GM18861 (cell line): Measurements from ENCODE around the gene WIPF2.

Experiments
- ATAC-seq: cut with Tn5 transposase; IDR thresholded peaks from one replicate; pipeline ENCODE4 v1.9.1; 2021; ENCODE audit not compliant: unreplicated experiment

The WIPF2 gene

GRCh38 chr17:40323391-40324381 is 104.6 kb downstream of the WIPF2 start:
- ATAC-seq, result no peak

GRCh38 chr17:40325156-40326013 is 106.3 kb downstream of the WIPF2 start:
- no peak for ATAC-seq

GRCh38 chr17:40326014-40326831 is 107.1 kb downstream of the WIPF2 start:
- no peak for ATAC-seq

- no peak for ATAC-seq
Measured at GRCh38 chr17:40326832-40327199, 107.7 kb downstream of the WIPF2 start.

- no peak for ATAC-seq
Measured at GRCh38 chr17:40327244-40327729, 108.2 kb downstream of the WIPF2 start.

- ATAC-seq, result no peak
Measured at GRCh38 chr17:40327735-40328385, 108.8 kb downstream of the WIPF2 start.

GRCh38 chr17:40328386-40328766 is 109.3 kb downstream of the WIPF2 start:
- ATAC-seq, result no peak

- no peak for ATAC-seq
Measured at GRCh38 chr17:40329839-40330794, 111.0 kb downstream of the WIPF2 start.

GRCh38 chr17:40330850-40331470 is 111.9 kb downstream of the WIPF2 start:
- ATAC-seq, result no peak

- no peak for ATAC-seq
Measured at GRCh38 chr17:40331743-40332641, 112.9 kb downstream of the WIPF2 start.
